Stimulated activated CD8-positive, alpha-beta memory T cell treated with anti-CD3 and anti-CD28 coated beads, Interleukin-7, amount 100 ng/mL, for 24 hours (primary cell): ENCODE data around the gene SIX4.
"Not testable (repeated sequence)": the region's sequence is repeated elsewhere in the genome, so short reads cannot be mapped to it uniquely, and the experiment has no call there.

Source experiments
- DNase-seq: peaks from one replicate; pipeline ENCODE4 v3.0.0-alpha.2; 2020; ENCODE audit warnings: low read depth

The SIX4 gene

DNA sequence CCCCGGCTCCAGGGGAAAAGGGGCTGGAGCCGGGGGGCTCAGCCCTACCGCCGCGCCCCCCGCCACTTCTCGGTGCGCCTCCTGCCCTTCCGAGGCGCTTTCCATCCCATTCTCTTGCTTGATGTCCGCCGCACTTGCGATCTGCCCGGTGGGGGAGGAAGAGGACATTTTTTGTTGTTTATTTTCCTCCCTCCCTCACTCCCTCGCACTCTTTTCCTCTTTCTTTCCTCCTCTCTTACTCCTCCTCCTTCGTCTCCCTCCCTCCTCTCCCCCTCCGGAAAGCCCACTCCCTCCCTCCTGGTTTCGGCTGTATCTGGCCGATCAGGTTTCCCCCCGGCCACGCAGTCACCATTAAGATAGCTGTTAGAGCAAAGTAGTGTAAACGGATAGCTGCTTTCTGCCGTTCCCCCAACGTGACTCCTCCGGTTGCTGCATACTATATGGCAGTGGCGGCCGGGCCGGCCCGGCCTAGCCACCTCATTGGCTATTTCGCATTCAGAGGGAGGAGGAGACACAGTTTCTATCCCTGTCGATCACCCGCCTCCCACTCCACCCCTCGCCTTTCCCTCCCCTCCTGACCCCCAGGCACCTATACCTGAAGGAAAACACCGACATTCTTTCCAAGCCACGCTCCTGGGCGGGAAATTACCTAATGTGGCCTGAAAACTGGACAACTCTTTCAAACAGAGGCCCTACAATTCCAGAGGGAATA is at the start of gene SIX4:
Gene SIX4, minus strand, starts transcription at position 445 of the 712 bp plus-strand sequence. Its CDS starts 277 bp downstream, at position 168.
- no peak for DNase-seq

DNA sequence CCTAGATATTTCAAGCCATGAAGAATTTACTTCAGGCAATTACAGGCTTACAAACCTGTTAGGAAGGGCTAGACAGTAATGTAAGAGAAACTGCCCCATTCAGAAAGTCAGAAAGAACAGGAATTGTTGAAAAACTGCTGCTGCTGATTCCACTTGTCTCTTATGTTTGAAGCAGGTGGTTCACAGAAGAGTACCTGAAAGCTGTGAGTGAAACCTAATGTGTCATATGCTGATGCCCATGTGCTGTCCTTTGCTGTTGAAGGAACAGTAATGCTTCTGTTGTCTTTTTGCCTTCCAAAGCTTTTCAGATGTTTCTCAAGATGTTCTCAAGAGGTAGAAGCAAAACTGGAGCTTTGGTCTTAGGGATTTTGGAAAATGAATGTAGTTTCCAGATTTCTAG is 49.4 kb upstream of the SIX4 start:
- no peak for DNase-seq

DNA sequence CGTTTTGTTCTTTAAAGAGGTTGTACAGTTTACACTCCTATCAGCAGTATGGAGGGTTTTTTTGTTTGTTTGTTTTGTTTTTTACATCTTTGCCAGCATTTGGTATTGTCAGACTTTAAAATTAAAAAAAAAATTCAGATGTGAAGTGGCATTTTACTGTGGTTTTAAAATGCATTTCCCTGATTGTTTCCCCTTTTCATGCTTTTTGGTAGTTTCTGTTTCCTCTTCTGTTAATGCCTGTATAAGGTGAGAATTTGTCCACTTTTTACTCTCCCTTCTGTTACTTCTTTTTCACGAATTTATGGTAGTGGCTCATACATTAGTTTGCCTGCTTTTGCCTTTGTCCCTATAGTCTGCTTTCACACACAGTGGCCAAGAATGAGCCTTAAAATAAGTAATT is 47.0 kb upstream of the SIX4 start:
- DNase-seq, result no peak

DNA sequence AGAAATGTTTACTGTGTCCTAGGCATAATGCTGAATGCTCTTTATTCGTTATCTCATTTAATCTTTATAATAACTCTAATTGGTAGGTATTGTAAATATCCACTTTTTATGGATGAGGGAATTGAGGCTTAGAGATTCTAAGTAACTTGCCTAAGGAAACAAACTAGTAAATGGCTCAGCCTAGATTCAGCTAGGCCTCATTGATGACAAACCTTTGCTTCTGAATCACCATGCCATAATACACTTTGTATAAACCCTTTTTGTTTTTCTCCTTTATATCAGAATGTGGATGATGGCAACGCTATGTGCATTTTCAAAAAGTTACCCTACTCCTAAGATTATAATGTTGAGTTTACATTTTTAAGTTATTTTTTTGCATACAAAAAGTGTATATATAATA is 44.5 kb upstream of the SIX4 start:
- DNase-seq, result no peak

DNA sequence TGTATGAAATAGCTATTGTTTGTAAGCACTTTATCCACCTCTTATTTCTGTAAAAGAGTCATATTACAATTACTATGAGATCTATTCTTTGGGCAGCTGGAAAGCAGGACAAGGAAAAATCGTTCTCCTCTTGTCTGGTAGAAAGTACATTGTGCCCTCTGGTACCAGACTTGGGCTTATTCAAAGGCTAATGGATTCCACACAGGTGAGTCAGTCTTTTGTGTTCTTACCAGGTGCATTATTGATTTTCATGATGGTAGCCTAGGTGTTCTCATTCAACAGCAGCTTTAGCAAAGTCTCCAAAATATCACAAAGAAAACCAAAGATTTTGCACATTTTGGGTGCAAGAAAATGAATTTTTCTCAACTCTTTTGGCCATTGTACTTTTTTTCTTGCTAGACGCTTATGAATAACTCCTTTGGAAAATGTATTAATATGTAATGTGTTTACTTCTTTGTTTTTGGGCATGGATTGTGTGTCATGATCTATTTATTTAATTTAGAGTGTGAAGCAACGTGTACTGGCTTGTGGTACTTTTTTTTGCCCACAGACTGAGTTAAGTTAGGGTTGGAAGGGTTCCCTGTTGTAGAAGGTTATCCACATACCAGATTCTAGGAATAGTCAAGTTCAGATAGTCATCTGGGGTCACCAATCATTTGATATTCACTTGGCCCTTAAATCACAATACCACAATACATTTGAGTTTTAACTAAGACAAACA is 36.7 kb upstream of the SIX4 start:
- no peak for DNase-seq

DNA sequence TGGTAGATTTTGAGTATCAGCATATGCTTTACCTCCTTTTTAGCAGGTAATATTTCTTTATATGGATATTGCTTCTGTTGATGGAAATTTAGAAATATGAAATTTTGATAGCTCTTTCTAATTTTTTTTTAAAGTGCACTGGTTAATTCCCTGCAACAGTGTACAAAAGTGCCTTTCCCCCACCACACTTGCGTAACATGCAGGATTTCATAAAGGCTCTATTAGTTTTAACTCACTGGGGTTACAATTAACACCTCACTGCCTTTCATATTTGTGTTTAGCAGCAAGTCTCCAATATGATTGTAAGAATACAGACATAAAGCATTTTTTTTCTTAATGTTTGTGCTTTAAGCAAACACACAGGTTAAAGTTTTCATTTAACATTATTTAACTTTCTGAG is 36.1 kb upstream of the SIX4 start:
- DNase-seq, result no peak

DNA sequence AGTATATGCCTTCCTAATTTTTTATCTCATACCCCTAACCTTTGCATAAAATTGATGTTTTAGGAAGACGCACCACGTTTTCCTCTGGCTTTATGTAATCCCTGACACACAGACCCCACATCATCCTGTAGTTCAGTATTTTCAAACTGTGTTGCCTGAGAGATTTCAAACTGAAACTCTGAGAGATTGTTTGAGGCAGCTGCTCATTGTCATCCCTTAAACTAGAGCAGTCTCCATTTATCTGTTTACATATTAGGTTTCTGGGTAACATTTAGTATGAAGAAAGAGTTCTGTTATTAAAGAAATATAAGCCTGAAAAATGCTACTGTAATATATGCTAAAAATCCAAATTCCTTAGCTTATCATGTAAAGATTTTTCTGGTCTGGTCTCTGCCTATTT is 34.7 kb upstream of the SIX4 start:
- DNase-seq, result no peak

DNA sequence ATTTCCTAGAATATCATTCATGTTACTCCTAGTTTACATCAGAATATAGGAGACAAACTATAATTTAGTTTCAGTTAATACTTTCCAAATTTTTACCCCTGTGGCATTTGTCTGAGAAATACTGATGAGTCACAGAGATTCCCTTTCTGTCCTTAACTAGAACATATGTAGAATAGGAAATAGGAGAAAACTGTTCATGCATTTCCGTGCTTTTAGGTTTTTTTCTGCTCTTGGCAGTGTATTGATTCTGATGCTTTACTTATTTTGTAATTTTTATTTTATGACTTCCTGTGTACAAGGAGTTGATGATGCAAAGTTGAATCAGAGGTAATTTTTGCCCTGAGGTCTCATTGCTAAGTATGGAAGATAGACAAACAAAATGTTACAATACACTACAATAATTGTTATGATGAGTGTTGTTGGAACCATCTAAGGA is 33.4 kb upstream of the SIX4 start:
- DNase-seq, result no peak

DNA sequence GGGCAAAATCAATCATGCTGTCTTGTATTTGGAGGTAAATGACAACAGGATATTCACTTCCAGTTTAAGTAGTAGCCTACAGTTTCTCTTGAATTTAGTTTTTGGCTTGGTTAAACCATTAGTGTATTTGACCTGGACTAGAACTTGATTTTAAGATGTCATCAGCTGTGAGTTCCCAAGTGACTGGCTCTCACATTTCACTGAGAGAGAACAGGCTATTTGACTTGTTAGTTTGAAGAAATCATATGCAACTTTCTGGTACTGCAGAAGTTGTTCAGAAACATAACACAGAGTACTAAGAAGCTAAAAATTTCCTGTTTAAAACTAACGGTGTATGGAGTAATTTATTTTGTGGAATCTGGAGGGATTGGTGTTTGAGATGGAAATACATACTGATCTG is 32.7 kb upstream of the SIX4 start:
- no peak for DNase-seq

DNA sequence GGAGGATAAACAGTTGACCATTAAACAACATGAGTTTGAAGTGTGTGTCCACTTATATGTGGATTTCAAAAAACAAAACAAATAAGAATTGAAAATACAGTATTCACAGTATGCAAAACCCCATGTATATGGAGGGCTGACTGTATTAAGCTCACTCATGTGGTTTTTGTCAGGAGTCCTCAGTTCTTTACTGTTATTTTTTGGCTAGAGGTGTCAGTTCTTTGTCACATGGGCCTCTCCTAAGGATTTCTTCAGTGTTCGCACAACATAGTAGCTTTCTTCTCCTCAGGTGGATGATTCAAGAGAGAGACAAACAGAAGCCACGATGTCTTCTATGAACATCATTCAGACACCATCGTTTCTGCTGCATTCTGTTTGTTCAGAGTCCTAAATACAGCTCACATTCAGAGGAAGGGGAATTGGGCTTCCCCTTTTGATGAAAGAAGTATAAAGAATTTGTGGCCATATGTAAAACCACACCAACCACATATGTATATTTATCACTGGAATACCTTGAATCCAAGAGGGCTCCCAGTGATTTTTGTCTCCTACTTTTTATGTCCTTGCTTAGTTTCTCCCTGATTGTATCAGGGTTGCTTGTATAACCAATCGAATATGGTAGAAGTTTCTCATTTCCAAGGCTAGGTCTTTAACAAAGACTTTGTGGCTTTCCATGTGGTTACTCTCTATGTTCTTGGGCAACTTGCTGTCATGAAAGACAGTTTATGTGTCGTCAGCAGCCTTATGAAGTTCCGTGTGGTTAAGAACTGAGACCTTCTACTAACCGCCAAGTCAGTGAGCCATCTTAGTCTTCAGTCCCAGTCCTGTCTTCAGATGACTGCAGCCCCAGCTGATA is 29.3 kb upstream of the SIX4 start:
- no peak for DNase-seq

DNA sequence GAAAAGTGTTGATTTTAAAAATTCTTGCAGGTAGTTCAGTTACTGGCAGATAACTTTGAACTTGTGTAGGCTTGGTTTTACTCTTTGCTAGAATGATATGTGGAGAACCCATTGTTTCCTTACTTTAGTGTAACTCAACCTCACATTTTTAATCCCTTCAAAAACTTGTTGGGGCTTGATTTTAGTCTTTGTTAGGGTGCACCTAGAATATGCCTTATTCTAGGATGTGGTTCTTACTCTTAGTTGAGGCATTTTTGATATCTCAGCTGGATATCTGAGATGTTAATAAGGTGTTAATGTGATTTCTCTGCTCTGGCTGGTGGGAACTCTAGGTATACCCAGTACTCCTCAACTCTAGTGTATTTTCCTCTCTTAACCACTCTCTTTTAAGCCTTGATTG is 20.4 kb upstream of the SIX4 start:
- DNase-seq, result no peak

DNA sequence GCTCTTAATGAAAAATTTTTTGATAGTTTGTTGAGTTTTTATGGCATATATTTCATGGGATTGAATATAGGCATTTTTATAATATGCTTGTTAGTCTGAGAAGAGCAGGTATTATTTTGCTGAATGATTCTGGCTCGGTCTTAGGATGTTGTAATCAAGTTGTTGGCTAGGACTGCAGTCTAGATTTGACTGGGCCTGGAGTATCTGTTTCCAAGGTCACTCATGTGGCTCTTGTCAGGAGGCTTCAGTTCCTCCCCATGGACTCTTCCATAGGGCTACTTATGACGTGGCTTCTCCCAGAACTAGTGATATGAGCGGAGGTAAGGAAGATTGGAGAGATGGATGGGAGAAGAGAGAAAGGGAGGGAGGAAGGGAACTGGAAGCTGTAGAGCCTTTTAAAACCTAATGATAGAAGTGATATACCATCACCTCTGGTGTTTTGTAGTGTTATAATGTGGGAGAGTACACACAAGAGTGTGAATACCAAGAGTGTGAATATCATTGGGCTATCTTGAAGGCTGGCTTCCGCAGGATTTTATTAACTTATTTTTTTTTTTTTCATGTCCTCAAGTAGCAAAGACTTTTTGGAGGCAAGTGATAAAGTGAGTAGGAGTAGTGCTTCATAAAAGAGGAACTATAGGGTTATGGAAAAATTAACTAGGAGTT is 14.8 kb upstream of the SIX4 start:
- DNase-seq, result no peak

DNA sequence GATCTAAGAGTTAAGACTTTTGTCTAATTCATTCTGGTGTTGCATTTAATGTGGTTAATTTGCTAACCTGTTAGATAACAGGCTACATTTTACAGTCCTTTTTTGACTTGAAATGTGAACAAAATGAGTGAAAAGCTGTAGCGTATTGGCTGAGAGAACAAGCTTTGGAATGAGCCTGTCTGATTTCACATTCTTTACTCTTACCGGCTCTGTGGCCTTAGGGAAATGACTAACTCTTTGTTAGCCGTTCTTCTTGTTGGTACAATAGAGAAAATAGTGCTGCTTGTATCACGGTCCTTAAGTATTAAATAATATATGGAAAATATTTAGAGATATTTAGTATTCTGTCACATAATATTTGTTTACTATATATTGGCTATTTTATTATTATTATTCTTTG is 12.3 kb upstream of the SIX4 start:
- DNase-seq, result no peak

DNA sequence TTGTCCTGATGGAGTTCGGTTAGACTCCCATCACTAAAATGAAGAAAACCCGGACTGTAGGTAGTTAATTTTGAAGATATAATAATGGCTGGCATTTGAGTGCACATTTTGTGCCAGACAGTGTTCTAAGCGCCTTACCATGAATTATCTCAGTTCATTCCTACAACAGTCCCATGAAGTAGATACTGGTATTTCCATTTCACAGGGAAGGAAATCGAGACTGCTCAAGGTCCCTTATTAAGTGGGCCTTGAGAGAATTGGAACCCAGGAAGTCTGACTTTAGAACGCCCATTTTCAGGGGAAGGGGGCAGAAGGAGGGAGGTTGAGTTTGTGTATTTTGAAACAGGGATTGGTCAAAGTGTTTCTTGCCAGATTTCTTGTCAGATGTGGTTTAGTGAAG is 11.3 kb upstream of the SIX4 start:
- DNase-seq, result no peak

DNA sequence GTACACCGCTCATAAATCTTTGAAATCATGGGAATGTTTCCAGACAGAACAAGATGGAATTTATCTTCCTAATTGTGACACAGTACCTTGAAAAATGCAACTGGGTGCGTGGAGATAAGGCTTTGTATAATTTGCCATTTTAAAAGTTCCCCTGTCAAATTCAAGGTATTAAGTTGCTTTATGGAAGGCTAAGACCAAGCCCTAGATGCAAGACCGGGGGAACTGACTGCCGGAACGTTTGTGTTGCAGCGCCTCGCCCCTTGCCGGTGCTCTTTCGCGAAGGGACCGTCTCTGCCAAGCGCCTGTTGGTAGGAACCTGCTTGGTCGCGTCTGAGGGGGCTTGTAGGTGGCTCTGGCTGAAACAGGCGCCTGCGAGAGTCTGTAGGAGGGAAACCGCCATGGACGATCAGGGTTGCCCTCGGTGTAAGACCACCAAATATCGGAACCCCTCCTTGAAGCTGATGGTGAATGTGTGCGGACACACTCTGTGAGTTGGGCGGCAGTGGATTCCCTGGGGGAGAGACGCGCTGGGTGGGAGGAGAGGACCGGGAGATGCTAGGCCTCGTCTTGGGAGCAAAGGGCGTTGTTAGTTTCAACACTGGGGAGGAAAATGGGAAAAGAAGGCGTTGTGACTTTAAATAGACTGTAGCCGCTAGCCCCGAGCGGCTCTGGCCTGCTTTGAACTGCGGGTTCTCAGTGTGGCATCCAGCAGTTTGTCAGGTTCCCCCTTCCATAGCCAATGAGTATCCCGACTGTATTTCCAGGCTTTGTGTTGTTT is 10.5 kb upstream of the SIX4 start, which contains the start of gene MNAT1:
Gene MNAT1, plus strand, starts transcription at position 297 of the 778 bp plus-strand sequence. Its CDS starts 102 bp downstream, at position 399.
- peak; percentile 61 for DNase-seq

DNA sequence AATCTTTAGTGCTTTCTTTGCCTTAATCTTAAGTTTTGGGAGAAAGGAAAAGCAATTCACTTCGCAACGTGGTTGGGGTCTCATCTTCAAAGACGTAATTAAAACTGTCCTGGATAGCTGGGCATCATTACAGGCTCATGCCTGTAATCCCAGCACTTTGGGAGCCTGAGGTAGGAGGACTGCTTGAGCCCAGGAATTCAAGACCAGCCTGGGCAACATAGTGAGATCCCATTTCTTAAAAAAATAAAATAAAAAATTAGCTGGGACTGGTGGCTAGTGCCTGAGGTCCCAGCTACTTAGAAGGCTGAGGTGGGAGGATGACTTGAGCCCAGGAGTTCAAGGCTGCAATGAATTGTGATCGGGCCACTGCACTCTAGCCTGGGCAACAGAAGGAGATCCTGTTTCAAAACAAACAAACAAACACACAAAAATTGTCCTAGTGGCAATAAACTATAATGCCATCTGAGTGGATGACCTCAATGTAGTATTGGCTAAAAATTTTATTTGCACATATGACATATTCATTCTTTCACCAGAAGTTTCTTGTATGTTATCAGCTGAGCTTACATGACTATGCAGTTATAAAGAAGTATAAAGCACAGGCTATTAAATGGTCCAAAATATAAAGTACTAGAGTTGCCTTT is 8.8 kb upstream of the SIX4 start:
- no peak for DNase-seq

DNA sequence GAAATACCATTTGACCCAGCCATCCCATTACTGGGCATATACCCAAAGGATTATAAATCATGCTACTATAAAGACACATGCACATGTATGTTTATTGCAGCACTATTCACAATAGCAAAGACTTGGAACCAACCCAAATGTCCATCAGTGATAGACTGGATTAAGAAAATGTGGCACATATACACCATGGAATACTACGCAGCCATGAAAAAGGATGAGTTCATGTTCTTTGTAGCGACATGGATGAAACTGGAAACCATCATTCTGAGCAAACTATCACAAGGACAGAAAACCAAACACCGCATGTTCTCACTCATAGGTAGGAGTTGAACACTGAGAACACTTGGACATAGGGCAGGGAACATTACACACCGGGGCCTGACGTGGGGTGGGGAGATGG is 7.1 kb upstream of the SIX4 start:
- DNase-seq, result not testable (repeated sequence)

DNA sequence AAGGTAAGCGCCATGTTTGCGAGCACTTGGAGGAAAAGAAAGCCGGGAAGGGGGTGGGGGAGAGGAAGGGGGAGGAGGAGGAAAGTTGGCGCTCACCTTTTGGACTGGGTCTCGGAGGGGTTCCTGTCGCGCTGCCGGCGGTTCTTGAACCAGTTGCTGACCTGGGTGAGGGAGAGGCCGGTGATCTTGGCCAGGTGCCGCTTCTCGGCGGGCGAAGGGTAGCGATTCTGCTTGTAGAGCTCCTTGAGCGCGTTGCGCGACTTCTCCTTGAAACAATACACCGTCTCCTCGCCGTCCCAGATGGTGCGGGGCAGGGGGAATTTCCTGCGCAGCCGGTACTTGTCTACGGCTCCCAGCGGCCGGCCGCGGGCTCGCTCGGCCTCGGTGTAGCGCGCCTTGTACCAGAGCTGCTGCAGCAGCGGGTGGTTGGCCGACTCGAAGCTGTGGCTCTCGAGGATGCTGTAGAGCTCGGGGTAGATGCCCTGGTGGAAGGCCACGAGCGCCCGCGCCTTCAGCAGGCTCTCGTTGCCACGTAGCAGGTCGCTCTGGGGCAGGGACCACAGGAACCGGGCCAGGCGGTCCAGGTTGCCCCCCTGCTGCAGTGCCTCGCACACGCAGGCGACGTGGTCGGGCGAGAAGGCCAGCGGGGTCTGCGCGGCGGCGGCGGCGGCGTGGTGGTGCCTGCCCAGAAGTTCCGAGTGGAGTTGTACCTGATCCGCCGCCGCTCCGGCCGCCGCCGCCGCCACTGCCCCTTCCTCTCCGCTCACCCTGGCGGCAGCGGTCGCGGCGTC is 840 bp downstream of the SIX4 start:
- DNase-seq, result no peak

DNA sequence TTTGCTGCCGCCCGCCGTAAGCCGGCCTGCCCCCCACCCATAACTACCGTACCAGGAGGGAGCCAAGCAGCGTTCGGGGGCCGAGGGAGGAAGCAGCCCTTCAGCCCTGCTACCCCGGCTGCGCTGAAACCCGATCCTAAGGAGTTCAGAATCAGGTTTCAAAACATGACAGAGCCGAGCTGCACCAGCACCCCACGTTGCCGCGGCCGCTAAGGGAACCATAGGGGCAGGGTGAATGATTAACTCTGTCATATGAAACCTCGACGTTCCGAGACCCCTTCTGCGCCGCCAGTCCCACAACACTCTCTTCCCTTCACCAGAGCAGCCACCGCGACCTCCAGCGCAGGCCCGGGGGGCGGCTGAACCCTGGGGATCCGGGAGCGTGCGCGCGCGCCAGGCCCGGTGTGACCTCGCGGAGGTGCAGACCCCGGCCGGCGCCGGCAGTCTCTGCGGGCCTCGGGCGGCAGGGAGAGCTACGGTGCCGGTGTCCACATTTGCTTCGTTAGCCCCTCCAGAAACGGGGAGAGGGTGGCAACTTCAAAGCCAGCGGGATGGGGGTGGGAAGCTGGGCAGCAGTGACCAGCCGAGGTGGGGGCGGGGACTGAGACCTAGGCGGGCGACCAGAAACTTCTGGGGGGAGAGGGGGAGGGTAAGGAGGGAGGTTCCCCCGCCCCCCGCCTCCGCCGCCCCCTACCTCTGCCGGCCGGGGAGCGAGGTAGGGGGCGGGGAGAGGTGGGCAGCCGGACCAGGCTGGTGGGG is 1.6 kb downstream of the SIX4 start:
- no peak for DNase-seq

DNA sequence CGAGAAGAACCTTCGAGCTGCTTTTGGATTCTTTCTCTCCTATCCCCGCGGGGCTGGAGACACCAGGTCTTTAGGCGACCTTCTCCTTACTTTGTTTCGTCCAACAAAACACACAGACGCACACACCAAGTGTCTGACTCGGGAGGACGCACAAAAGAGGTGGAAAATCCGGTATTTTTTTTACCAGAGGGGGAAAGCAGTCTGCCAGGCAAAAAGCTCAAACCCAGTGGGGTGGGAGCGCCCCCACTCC is 2.1 kb downstream of the SIX4 start:
- no peak for DNase-seq
